Kidney tubule cell (primary cell): ENCODE data around the gene DOCK4.
A peak's percentile ranks its signal among the peaks of the same experiment; 100 is the strongest.
"Not testable (repeated sequence)": the region's sequence is repeated elsewhere in the genome, so short reads cannot be mapped to it uniquely, and the experiment has no call there.

Experiments
- DNase-seq: peaks from one replicate; pipeline ENCODE4 v3.0.0-alpha.2; 2018; ENCODE audit warnings: low spot score

The DOCK4 gene

DNA sequence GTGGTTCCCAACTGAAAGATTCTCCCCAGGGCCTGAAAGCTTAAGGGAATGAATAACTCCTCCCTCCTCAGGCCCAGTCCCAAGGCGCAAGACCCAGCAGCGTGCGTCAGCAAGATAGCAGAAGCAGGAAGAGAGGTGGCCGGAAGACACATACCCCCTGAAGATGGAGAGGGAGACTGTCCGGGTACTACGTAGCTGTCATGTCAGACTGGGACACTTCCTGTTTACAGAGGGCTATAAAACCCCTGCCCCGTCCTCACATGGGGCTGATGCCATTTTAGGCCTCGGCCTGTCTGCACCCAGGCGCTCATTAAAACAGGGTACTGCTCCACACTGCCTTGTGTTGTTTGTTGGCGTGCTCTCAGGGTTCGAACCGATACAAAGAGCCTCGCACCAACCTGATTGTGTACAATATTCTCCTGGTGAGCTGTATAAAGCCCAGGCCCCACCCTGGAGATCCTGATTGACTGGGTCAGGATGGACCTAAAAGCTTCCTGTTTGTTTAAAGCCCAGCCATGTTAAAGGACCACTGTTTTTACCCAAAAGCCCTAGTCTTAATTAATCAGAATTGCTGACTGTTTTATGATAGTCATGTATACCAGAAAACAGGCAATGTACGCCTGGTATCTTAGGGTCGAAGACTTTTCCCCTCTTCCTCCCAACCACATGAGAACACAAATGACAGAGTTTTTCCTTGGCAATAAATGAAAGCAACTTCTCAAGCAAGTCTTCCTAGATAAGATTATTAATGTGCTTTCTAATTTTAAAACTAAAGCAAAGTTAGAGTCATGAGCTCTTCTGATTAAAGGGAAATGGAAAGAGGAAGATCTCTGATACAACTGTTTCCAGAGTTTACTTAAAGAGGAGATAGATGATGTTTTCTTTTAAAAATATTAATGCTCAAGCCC, 251.5 kb downstream of the DOCK4 start:
- no peak for DNase-seq

DNA sequence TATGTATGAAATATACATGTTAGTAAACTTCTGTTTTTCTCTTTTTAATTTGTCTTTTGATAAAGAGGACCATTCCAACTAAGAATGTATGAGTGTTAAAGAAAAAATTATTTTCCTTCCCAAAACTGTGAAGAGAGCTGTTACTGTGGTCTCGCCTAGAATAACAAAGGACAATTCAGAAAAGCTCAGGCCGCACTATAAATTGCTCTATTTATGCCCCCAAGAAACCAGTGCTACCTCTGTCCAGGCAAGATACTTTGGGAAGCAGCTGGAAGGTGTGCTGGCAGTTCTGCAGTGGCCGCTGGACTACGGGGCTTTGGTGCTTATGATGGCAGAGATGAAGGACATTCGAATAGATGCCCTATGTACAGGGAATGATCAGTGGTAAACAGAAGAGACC, 252.1 kb downstream of the DOCK4 start:
- DNase-seq: no peak

DNA sequence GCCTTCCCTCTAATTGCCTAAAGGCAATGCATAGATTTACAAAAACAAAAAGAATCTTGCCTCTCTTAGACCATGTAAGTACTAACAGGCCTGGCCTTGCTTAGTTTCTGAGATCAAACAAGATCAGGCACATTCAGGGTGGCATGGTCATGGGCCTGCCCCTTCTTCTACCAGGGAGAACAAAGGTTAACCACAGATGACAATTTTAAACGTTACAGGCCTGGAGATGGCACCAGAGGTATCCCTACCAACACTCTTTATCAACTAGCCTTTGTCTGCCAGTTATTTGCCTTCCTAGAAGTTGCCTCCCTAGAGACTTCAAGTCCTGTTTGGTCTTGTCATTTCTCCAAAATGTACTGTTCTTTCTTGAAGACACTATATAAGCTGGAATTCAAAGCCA, 252.6 kb downstream of the DOCK4 start:
- DNase-seq: peak; percentile 51

DNA sequence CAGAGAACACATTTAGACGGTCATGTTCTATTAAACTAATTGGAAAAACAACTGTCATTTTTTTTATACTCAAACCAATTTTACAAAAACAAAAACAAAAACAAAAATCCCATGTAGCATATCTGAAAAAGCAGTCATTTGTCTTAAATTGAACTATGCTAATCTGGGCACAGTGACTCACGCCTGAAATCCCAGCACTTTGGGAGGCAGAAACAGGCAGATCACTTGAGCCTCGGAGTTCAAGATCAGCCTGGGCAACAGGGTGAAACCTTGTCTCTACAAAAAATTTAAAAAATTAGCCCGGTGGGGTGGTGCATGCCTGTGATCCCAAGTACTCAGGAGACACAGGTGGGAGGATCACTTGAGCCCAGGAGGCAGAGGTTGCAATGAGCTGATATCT, 253.4 kb downstream of the DOCK4 start:
- no peak for DNase-seq

DNA sequence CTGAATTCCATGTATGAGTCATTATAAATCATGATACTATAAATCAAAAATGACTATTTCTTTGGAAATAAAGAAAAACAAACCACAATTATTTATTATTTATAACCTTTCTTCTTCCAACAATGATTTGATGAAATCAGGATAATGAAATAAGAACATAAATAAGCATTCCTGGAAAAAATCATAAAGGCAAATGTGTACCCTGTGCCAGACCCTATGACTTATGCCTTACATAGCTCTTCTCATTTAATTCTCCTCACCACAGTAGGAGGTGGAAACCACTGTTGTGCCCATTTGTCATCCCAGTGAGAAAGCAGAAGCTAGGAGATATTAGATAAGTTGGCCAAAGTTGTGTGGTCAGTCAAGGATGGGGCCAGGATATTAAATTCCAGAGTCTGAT, 255.1 kb downstream of the DOCK4 start:
- no peak for DNase-seq

DNA sequence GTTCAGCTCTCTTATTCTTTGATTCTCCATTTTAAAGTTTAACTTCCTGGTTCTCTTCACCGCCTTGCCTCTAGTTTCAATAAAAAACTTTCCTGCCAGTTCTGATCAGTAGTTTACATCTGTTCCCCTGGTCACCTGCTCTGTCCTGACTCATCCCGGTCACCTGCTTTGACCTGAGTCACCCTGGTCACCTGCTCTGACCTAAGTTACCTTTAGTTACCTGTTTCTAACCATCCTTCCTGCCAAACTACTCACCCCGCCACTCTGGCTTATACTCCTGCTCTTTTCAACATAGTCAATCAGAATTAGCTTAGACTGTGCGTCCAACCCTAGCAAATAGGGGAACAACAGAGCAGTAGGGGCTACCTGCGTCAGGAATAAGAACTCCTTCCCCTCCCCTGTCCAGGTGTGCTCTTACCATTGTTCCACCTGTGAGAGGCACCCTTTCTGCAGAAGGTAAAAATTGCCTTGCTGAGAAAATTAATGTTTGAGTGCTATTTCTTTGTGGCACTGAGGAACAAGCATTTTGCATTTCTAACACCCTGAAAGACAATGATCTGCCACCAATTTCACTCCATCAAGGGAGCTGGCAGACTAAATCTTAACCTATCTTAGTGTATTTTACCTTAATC, 263.6 kb downstream of the DOCK4 start:
- DNase-seq: no peak

DNA sequence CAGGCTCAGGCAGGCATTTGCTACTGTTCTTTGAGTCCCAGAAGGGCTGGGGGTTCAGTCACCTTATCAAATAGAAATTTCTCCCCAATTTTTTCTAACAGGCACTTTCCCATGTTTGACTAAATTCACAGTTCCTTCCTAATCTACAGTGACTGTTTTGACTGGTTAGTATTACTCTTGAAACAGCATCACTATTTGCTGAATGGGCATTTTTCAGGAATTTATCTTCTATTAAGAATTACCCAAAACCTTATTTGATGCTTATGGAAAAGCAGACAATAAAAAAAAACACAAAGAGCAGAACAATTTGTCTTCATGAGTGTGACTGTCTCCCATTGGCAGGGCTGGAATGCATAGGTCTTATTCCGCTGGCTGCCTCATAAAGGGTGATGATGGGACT, 269.0 kb downstream of the DOCK4 start:
- DNase-seq: no peak

DNA sequence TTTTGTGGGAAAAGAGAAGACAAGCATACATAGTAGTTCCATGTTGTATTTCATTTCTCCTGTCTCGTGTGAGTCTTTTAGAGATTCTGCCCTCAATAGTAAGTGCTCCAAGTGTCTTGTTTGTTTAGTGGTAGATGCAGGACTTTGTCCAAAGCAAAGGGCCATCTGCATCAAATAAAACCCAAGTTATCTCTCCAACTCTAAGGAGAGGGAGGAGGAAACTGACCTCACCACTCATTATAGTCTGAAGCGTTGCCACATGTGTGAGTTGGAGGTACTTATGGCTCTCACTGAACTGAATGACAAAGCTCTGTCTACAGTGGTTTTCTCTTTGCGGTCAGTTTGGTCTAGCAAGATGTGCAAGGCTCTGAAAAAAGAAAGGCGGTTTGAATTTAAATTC, 272.6 kb downstream of the DOCK4 start:
- DNase-seq: no peak

DNA sequence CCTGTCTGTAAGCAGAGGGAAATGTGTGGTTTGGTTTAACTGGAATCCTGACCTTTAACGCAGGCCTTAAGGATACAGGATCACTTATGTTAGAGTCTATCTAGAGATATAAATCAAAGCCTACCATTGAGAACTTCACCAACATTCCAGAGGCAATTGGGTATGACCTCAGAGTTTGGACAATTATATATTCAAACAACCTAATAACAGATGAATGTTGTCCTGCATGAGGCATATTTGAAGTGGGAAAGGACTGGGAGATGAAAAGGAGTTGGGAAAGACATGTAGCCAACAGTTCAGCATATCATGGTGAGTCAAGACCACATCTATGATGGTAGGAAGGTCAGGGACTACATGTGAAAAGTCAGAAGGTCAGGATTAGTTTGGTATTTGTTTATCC, 274.2 kb downstream of the DOCK4 start:
- peak; percentile 23 for DNase-seq

DNA sequence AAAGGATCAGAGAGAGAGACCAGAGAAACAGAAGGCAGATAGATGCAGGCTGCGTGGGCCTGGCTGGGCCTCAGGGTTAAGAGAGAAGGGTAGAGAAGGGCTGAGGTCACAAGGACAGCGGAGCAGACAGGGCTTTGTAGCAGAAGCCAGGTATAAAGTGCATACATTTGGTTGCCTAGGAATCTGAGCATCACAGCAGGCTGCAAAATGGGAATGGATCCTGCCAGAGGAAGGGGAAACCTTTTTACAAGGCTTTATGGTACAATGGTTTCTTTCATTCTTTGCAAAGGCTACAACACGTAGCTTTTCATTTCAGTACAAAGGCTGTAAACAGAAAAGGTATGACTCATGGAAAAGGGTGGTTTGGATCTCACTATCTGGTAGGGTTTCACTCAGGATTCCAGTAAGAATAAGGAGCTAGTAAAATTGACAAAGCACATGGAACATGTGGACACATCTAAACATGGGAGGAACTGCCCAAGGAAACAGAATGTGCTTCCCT, 275.1 kb downstream of the DOCK4 start:
- peak; percentile 41 for DNase-seq

DNA sequence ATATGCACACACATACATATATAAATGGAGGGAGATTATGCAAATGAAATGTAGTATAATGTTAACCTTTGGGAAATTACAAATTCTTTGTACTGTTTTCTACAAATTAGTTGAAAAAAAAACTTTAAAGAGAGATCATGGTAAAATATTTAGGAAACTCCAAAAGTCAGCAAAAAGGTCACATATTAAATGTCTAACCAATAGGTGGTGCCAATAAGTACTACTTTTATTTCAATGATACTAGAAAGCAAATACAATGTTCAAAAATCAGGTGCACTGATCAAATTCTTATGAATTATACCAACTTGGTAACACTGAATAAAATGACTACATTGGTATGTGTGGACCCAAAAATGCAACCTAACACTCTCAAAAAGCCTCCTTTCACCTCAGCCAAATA, 276.9 kb downstream of the DOCK4 start:
- DNase-seq: no peak

DNA sequence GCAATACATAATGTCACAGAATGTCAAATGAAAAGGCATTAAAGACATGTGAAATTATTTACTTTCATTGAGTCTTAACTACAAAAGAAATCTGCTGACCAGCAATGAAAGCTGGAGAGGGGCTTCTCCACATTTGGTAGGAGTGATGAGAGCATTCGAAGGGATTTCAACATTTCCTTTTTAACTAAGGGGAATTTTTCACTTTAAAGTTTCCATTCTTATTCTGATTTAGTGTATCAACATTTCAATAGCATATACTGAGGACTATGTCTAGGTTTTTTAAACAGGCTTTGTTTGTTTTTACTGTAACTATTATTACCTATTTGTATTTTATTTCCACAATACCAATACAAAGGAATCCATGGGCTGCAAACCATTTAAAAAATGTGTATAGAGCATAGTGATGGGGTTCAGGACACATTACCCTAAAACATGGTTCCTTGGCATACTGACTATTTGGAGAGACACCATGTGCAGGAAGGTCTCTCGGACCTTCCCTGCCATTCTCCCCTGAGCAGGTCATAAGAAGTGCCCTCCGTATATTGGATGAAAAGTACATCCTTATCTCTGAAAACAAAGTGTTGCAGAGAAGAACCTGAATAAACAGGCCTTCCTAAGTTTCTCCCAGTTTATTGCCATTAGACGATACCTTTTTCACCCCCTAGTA, 278.7 kb downstream of the DOCK4 start:
- no peak for DNase-seq

DNA sequence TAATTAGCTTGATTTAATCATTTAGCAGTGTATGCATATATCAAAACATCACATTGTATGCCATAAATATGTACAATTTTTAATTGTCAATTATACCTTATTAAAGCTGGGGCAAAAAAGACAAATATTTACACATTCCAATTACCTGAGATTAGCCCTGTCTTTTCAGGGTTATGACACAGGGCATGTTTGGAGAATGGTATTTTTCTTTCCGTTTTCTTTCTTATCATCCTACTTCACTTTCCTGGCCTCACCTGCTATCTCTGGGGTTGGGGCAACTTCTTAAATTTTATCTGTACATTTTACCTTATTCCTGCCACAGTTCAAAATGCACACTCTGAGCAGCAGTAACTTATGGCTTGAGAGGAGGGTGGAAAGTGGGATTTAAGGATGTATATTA, 285.9 kb downstream of the DOCK4 start:
- DNase-seq: no peak

DNA sequence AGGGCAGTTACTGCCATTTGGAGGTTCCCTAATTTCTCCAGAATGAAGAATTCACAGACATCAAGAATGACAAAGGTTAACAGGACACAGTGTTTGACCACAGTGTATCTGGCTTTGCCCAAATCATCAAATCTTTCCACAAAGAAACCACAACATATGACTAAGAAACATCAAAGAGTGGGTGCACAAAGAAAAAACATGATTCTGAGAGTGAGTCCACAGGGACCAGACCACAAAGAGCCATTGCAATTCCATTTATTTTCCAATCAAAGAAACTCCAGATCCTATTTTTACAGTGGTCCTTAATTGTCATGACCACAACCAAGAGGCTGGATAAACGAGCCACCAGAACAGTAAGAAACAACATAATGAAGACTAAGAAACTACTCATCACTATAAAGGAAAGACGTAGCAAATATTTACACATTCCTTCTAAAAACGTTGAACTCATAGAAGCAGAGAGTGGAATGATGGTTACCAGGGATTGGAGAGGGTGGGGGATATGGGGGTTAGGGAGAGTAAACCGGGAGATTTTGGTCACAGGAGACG, 286.5 kb downstream of the DOCK4 start:
- DNase-seq: peak; percentile 56

DNA sequence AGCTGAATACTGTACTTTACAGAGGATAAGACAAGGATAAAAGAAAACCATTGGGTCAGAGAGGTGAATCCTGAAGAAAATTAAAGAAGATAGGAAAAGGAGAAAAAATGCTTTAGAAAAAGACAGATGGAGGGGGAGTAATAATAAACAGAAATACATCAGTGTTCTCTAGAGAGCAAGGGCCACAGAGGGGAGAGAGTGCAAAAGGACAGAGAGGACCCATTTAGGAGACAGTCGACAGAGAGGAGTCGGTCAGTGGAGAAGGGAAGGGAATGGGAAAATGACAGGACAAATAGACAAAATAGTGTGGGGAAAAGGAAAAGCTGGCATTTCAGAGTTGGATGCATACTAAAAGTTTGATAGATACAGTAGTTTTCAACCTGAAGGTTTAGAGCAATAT, 287.0 kb downstream of the DOCK4 start:
- DNase-seq: no peak

DNA sequence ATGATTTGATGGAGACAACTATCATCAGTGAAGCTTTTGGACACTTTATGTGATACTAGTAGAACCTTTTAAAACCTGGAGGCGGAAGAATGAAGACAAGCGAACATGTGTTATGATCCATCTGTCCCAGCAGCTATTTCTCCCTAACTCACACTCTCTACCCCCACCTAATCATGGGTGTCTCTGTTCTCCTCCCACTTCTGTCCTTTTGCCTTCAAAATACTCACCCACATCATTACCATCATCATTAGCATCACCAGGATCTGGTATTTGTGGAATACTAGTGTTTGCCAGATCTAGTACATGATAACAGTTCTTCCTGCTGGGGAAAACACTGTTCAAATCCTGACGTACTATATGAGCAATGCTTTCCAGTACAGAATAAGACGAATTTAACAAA, 287.7 kb downstream of the DOCK4 start:
- no peak for DNase-seq

DNA sequence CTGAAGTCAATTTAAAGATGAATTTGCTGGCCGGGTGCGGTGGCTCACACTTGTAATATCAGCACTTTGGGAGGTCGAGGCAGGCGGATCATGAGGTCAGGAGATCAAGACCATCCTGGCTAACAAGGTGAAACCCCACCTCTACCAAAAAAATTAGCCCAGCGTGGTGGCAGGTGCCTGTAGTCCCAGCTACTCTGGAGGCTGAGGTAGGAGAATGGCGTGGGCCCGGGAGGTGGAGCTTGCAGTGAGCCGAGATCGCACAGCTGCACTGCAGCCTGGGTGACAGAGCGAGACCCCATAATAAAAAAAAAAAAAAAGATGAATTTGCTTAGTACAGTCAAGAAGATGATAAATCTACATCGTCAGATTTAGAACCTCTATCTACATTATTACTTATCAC, 288.8 kb downstream of the DOCK4 start:
- not testable (repeated sequence) for DNase-seq

DNA sequence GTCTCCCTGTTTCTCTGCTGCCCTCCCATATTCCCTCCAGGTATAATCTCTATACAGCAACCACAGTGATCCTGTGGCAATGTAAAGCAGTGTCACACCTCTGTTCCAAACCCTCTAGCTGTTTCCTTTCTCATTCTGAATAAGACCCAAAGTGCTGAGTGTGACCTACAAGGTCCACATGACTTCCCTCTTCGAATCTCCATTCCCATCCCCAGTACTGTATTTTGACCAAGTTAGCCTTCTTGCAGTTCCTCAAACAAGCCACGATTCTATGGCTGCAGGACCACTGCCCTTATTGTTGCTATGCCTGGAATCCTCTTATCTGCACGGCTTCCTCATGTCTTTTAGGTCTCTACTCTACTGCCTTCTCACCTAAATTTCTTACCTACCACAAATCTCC, 291.9 kb downstream of the DOCK4 start:
- DNase-seq: no peak

DNA sequence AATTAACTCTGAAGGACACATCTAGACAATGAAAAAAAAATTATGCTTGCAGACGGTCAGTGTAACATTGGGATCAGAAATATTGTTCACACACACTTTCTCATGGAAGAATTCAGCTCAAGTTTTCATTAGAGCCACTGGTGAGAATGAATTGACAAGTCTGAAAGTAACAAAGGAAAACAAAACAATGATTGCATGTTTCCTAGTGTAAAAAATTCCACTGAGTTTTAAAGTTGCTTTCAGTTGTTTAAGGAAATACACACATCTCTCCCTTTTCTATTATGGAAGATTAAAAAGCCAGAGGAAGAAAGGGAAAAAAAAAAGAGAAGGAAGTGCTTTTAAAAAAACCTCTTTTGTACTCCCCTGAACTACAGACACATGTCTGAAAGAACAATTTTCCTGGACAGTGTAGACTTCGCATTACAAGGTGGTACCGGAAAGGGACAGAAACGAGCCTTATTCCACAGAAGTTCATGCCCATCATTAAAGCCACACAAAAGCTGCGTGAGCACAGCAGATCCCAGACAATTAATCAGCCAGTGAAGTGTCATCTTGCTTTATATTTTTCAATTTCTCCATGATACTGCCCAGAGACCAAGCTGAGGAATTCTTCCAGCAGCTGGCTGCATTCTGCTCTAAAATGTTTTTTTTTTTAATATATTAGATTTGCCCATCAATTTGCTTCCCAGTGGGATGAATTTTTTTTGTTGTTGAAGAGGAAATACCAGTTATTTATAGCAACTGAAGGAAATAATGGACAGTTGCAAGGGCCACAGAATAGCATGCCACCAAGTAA, 294.8 kb downstream of the DOCK4 start:
- DNase-seq: no peak

DNA sequence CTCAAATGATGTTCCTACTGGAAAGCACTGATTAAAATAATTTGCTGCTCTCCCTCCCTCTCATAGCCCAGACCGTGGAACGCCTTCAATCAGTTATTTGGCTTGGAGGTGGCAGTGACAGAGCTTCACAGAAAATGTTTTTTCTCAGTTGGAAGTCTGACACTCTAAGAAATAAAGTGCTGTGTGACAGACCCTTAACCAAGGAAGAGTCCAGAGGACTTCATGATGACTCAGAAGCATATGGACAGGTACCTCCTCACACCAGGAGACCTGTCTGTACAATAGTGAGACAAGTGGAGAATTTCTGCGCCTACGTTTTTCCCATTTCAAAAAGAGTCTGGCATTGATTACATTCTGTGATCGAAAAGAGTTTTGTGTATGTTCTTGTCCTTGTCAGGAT, 295.5 kb downstream of the DOCK4 start:
- DNase-seq: no peak

DNA sequence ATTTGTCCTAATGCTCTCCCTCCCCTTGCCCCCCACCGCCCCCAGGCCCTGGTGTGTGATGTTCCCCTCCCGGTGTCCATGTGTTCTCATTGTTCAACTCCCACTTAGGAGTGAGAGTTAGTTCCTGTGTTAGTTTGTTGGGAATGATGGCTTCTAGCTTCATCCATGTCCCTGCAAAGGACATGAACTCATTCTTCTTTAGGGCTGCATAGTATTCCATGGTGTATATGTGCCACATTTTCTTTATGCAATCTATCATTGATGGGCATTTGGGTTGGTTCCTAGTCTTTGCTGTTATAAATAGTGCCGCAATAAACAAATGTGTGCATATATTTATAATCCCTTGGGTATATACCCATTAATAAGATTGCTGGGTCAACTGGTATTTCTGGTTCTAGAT, 297.5 kb downstream of the DOCK4 start:
- not testable (repeated sequence) for DNase-seq

DNA sequence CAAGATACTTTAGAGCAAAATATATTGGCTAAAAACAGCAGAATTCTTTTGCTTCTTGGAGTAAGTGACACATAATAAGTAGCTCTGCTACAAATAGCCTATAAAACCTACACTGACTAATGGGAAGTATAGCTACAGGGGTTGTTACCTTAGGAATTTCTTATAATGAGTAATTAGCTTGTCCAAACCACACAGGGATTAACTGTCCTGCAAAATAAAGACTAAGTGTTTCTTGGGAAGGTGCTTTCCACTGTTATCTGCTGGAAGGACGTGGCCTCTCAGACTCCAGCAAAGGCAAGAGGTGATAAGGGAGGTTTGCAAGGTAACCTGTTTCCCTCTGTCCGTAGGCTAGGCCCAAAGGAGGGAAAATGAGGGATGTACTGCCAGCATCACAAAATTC, 302.4 kb downstream of the DOCK4 start:
- peak; percentile 49 for DNase-seq
